Activated T-cell treated with anti-CD3 and anti-CD28 coated beads, Interleukin-2, amount 50 U/mL, for 72 hours (primary cell): ENCODE data around the gene STYK1. TPM values are rescaled to one million over a fixed set of nuclear protein-coding genes. Genes with fewer than 3 reads are reported as not detected.

Experiments used
- ATAC-seq, 2 donors: fragments of 150-1000 bp; cut with Tn5 transposase; replicated peaks in 1 of 2; 2 replicates each; pipeline ENCODE4 v1.10.0; 2021; ENCODE audit warnings: moderate library complexity in 2 of 2, mild to moderate bottlenecking in 1 of 2
- DNase-seq, 2 donors: peaks; one replicate each; pipeline ENCODE4 v3.0.0; 2021 to 2022; ENCODE audit warnings: mixed read lengths in 1 of 2
- H3K27ac Mint-ChIP-seq: one replicate; pipeline ENCODE4 v1.8.0; 2022; ENCODE audit warnings: mild to moderate bottlenecking, moderate library complexity, mixed read lengths
- H3K27me3 Mint-ChIP-seq: one replicate; pipeline ENCODE4 v1.8.0; 2022; ENCODE audit warnings: low read depth, mixed read lengths
- H3K36me3 Mint-ChIP-seq, 2 donors: one replicate each; pipeline ENCODE4 v1.8.0; 2022; ENCODE audit warnings: mixed read lengths in 2 of 2, mild to moderate bottlenecking in 1 of 2; ENCODE audit not compliant: insufficient read depth in 2 of 2
- H3K4me1 Mint-ChIP-seq: one replicate; pipeline ENCODE4 v1.8.0; 2022; ENCODE audit warnings: low read depth, mixed read lengths
- H3K4me3 Mint-ChIP-seq, 2 donors: one replicate each; pipeline ENCODE4 v1.8.0; 2022; ENCODE audit warnings: mild to moderate bottlenecking in 2 of 2, mixed read lengths in 2 of 2, moderate library complexity in 2 of 2
- H3K9me3 Mint-ChIP-seq, 2 donors: one replicate each; pipeline ENCODE4 v1.8.0; 2022; ENCODE audit warnings: mixed read lengths in 2 of 2
- total RNA-seq, 2 donors: library from RNA; stranded (reverse); gene quantifications; one replicate each; pipeline ENCODE4 v1.2.3, GENCODE V29; 2022

STYK1 gene
- total RNA-seq, 2 donors from 2014 or later, result 1.6 to 1.8 TPM

GRCh38 chr12:10634427-10634826 is 39.4 kb downstream of the STYK1 start:
- DNase-seq, result no peak
- H3K4me3 Mint-ChIP-seq, result no peak overlapping the region
- H3K9me3 Mint-ChIP-seq, result no peaks in the 10 kb centered on the region
- no peaks in the 10 kb centered on the region for H3K4me1 Mint-ChIP-seq
- ATAC-seq, result no peak
- H3K27ac Mint-ChIP-seq, result no peak overlapping the region
- no peaks in the 10 kb centered on the region for H3K36me3 Mint-ChIP-seq
- H3K27me3 Mint-ChIP-seq, result peaks cover 23% of the 10 kb centered on the region

GRCh38 chr12:10633541-10633940 is 40.3 kb downstream of the STYK1 start:
- no peaks in the 10 kb centered on the region for H3K36me3 Mint-ChIP-seq
- DNase-seq (no peak), ATAC-seq (no peak)
- H3K4me3 Mint-ChIP-seq, result no peak overlapping the region
- H3K9me3 Mint-ChIP-seq, result no peaks in the 10 kb centered on the region
- peaks cover 18% of the 10 kb centered on the region for H3K27me3 Mint-ChIP-seq
- H3K27ac Mint-ChIP-seq, result no peak overlapping the region
- no peaks in the 10 kb centered on the region for H3K4me1 Mint-ChIP-seq

- Mint-ChIP-seq H3K9me3 (no peaks in the 10 kb centered on the region), H3K36me3 (no peaks in the 10 kb centered on the region), H3K4me3 (no peak overlapping the region), H3K4me1 (no peaks in the 10 kb centered on the region), H3K27ac (no peak overlapping the region), H3K27me3 (peaks cover 18% of the 10 kb centered on the region)
- DNase-seq (no peak), ATAC-seq (no peak)
Observed at GRCh38 chr12:10632226-10632625, 41.6 kb downstream of the STYK1 start.

GRCh38 chr12:10624605-10625004 is 49.2 kb downstream of the STYK1 start:
- no peak overlapping the region for H3K4me3 Mint-ChIP-seq
- H3K27me3 Mint-ChIP-seq, result peaks cover 15% of the 10 kb centered on the region
- H3K27ac Mint-ChIP-seq, result no peak overlapping the region
- ATAC-seq (no peak), DNase-seq (no peak)
- H3K9me3 Mint-ChIP-seq, result no peaks in the 10 kb centered on the region
- no peaks in the 10 kb centered on the region for H3K4me1 Mint-ChIP-seq
- no peaks in the 10 kb centered on the region for H3K36me3 Mint-ChIP-seq

- Mint-ChIP-seq H3K4me3 (no peak overlapping the region), H3K27me3 (peaks cover 27% of the 10 kb centered on the region), H3K27ac (no peak overlapping the region), H3K4me1 (no peaks in the 10 kb centered on the region), H3K36me3 (no peaks in the 10 kb centered on the region), H3K9me3 (no peaks in the 10 kb centered on the region)
- DNase-seq (no peak), ATAC-seq (no peak)
Observed at GRCh38 chr12:10623131-10623530, 50.7 kb downstream of the STYK1 start.

- no peak overlapping the region for H3K4me3 Mint-ChIP-seq
- H3K36me3 Mint-ChIP-seq, result no peaks in the 10 kb centered on the region
- no peaks in the 10 kb centered on the region for H3K9me3 Mint-ChIP-seq
- no peak for ATAC-seq
- no peak for DNase-seq
- no peaks in the 10 kb centered on the region for H3K4me1 Mint-ChIP-seq
- peaks cover 41% of the 10 kb centered on the region for H3K27me3 Mint-ChIP-seq
- no peak overlapping the region for H3K27ac Mint-ChIP-seq
Observed at GRCh38 chr12:10621278-10621677, 52.6 kb downstream of the STYK1 start.

- no peak for ATAC-seq
- Mint-ChIP-seq H3K4me3 (no peak overlapping the region), H3K36me3 (no peaks in the 10 kb centered on the region), H3K27ac (no peak overlapping the region), H3K27me3 (peaks cover 41% of the 10 kb centered on the region), H3K4me1 (no peaks in the 10 kb centered on the region), H3K9me3 (no peaks in the 10 kb centered on the region)
- DNase-seq, result no peak
Observed at GRCh38 chr12:10620078-10620779, 53.6 kb downstream of the STYK1 start.

GRCh38 chr12:10618338-10618987 is 55.4 kb downstream of the STYK1 start:
- Mint-ChIP-seq H3K27ac (no peak overlapping the region), H3K36me3 (peaks cover under 1 to 1% of the 10 kb centered on the region in 2 donors), H3K9me3 (no peaks in the 10 kb centered on the region), H3K4me3 (no peak overlapping the region), H3K27me3 (peaks cover 41% of the 10 kb centered on the region), H3K4me1 (no peaks in the 10 kb centered on the region)
- no peak for ATAC-seq
- no peak for DNase-seq

- Mint-ChIP-seq H3K27ac (no peak overlapping the region), H3K9me3 (no peaks in the 10 kb centered on the region), H3K4me3 (no peak overlapping the region), H3K4me1 (no peaks in the 10 kb centered on the region), H3K27me3 (peaks cover 41% of the 10 kb centered on the region), H3K36me3 (peaks cover 4 to 5% of the 10 kb centered on the region in 2 donors)
- ATAC-seq (no peak), DNase-seq (no peak)
Observed at GRCh38 chr12:10617863-10618262, 56.0 kb downstream of the STYK1 start.

GRCh38 chr12:10615532-10615931 is 58.3 kb downstream of the STYK1 start:
- no peak overlapping the region for H3K27ac Mint-ChIP-seq
- H3K4me1 Mint-ChIP-seq, result peaks cover 23% of the 10 kb centered on the region
- ATAC-seq (no peak), DNase-seq (no peak)
- H3K9me3 Mint-ChIP-seq, result no peaks in the 10 kb centered on the region
- peaks cover 35% of the 10 kb centered on the region for H3K27me3 Mint-ChIP-seq
- no peak overlapping the region for H3K4me3 Mint-ChIP-seq
- H3K36me3 Mint-ChIP-seq, result peaks cover 4 to 11% of the 10 kb centered on the region in 2 donors

- peaks cover 28% of the 10 kb centered on the region for H3K4me1 Mint-ChIP-seq
- peaks cover 21% of the 10 kb centered on the region for H3K27me3 Mint-ChIP-seq
- H3K9me3 Mint-ChIP-seq, result no peaks in the 10 kb centered on the region
- DNase-seq, result no peak
- H3K4me3 Mint-ChIP-seq, result peak overlapping the region; percentile 99 to 100
- peak in 1 of 2 donors; percentile 33 for ATAC-seq
- peak overlapping the region; percentile 100 for H3K27ac Mint-ChIP-seq
- H3K36me3 Mint-ChIP-seq, result peaks cover 7 to 19% of the 10 kb centered on the region in 2 donors
Observed at GRCh38 chr12:10614056-10614370, 59.8 kb downstream of the STYK1 start.

- H3K36me3 Mint-ChIP-seq, result peaks cover 7 to 24% of the 10 kb centered on the region in 2 donors
- peak; percentile 99 for ATAC-seq
- peak; percentile 98 to 99 for DNase-seq
- H3K27me3 Mint-ChIP-seq, result peaks cover 17% of the 10 kb centered on the region
- H3K4me1 Mint-ChIP-seq, result peaks cover 30% of the 10 kb centered on the region
- peak within 1 kb of the TSS; percentile 100 for H3K27ac Mint-ChIP-seq
- H3K9me3 Mint-ChIP-seq, result no peaks in the 10 kb centered on the region
- peak within 1 kb of the TSS; percentile 99 to 100 for H3K4me3 Mint-ChIP-seq
Observed at GRCh38 chr12:10613349-10614055, 60.4 kb downstream of the STYK1 start, which contains the start of gene MAGOHB. Gene MAGOHB, minus strand, starts transcription at chr12:10613609. Its CDS starts 77 bp downstream, at chr12:10613532.

- no peaks in the 10 kb centered on the region for H3K9me3 Mint-ChIP-seq
- H3K27ac Mint-ChIP-seq, result peak overlapping the region; percentile 100
- peak in 1 of 2 donors; percentile 3 for ATAC-seq
- H3K4me3 Mint-ChIP-seq, result peak overlapping the region; percentile 99 to 100
- H3K4me1 Mint-ChIP-seq, result peaks cover 30% of the 10 kb centered on the region
- H3K36me3 Mint-ChIP-seq, result peaks cover 7 to 27% of the 10 kb centered on the region in 2 donors
- peaks cover 12% of the 10 kb centered on the region for H3K27me3 Mint-ChIP-seq
- DNase-seq, result no peak
Observed at GRCh38 chr12:10612984-10613348, 60.9 kb downstream of the STYK1 start.
